Adrenal gland (tissue), 12 donors: ENCODE results near the gene UBC. TPM values are rescaled to one million over a fixed set of nuclear protein-coding genes. Genes with fewer than 3 reads are reported as not detected.
"Not testable (repeated sequence)": the region's sequence is repeated elsewhere in the genome, so short reads cannot be mapped to it uniquely, and the experiment has no call there.

ENCODE experiments used
- DNase-seq, 7 donors: peaks; one replicate each; pipeline ENCODE4 v3.0.0-alpha.2; 2019 to 2020
- H3K27ac ChIP-seq, 5 donors: fragments of 200-600 bp; sonication (generic) in 4 of 5; 1 replicate in 3 of 5; 2 replicates in 2 of 5; pipeline versions ENCODE4 v1.5.1 to v1.8.0; 2016 to 2020; ENCODE audit warnings: mild to moderate bottlenecking in 1 of 5
- H3K27me3 ChIP-seq: fragments of 200-600 bp; 2 replicates; pipeline ENCODE4 v1.8.0; 2021
- H3K36me3 ChIP-seq, 2 donors: fragments of 200-600 bp; replicated peaks in 1 of 2; 1 replicate in 1 of 2; 2 replicates in 1 of 2; pipeline versions ENCODE4 v1.5.1 to v1.8.0; 2018 to 2022
- H3K4me1 ChIP-seq, 2 donors: fragments of 200-600 bp; replicated peaks in 1 of 2; 1 replicate in 1 of 2; 2 replicates in 1 of 2; pipeline versions ENCODE4 v1.5.1 to v1.8.0; 2018 to 2021
- H3K4me3 ChIP-seq, 4 donors: fragments of 200-600 bp; sonication (generic) in 3 of 4; one replicate each; pipeline ENCODE4 v1.5.1; 2016 to 2018
- H3K9me3 ChIP-seq, 3 donors: fragments of 200-600 bp; sonication (generic) in 1 of 3; replicated peaks in 1 of 3; 1 replicate in 2 of 3; 2 replicates in 1 of 3; pipeline versions ENCODE4 v1.5.1 to v1.8.0; 2016 to 2021
- POLR2A ChIP-seq, 2 donors: fragments of 450-650 bp; IDR thresholded peaks; one replicate each; pipeline ENCODE4 v1.6.1; 2017; ENCODE audit warnings: antibody characterized with exemption in 2 of 2, mild to moderate bottlenecking in 2 of 2, moderate library complexity in 1 of 2
- WGBS, 4 donors: extraction: QIAGEN DNeasy Blood & Tissue Kit in 2 of 4; methylation state at CpG; one replicate each; pipeline versions ENCODE4 v1.1.5 to v1.1.7; 2013 to 2017; 5-methylcytosine and 5-hydroxymethylcytosine counted together
- intact Hi-C, 2 donors: fragments of 100-400 bp; cut with DNase I; formaldehyde crosslinking; loops; one replicate each; pipeline versions ENCODE4 v1.14.1 to v1.15.0; 2022 to 2023
- polyA plus RNA-seq, 3 donors: library from polyadenylated mRNA; stranded (reverse); fragments of 200-250 nt in 2 of 3; fragments of 350-450 nt in 1 of 3; fragmentation: Illumina TruSeq in 1 of 3; extraction: RNeasy Lipid Tissue Mini Kit (QIAGEN cat#74804) in 1 of 3; gene quantifications; one replicate each; pipeline ENCODE4 v1.2.3, GENCODE V29; 2013 to 2014
- total RNA-seq, 9 donors: library from RNA; depleted of rRNA in 4 of 9; stranded (reverse); fragments of >200 nt in 4 of 9; fragments of 120-200 nt in 1 of 9; fragmentation: NEBNext Ultra II Directional in 1 of 9; extraction: Animal tissue kit (Norgen Biotek cat#: 25700) in 1 of 9; gene quantifications; one replicate each; pipeline versions ENCODE4 v1.1.0 to v1.2.4, GENCODE V29; 2013 to 2023
- TF ChIP-seq, protein P1 (sequence below), 6 experiments: fragments of 450-650 bp in 4 of 6; fragments of 200-600 bp in 2 of 6; sonication (generic) in 1 of 6; IDR thresholded peaks; 1 replicate in 5 of 6; 2 replicates in 1 of 6; pipeline versions ENCODE4 v1.5.1 to v1.8.0; 2016 to 2021; ENCODE audit warnings: antibody characterized with exemption in 6 of 6, mild to moderate bottlenecking in 2 of 6, moderate library complexity in 1 of 6
- donor health status: healthy with polysubstance abuse.
- donor health status: Bipolar disorder and iron deficiency.
- donor health status: DM: yes; HTN: yes; CAD: no.
- donor health status: DM: no; HTN: no; CAD: no.
- donor health status: DM: no; HTN: no; CAD: no.
- donor health status: DM: yes; HTN: yes; CAD: no.

UBC gene
- total and polyA plus RNA-seq, 12 donors, result 797 to 1,869 (median 1,116) TPM

DNA sequence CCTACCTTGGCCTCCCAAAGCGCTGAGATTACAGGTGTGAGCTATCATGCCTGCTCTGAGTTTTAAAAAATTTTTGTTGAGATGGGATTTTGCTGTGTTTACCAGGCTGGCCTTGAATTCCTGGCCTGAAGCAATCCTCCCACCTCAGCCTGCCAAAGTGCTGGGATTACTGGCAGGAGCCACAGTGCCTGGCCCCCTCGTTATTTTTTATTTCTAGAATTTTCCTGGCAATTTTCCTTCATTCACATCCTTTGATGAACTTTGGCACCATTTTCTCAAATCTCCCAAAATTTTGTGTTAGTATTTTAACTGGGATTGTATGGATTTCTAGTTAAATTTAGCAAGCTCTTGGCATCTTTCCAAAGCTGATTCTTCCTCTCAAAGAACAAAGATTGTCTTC lies 26.2 kb downstream of the UBC start:
- intact Hi-C loops, result no loop called here
- Histone ChIP-seq H3K9me3 (no peaks in the 10 kb centered on the region), H3K4me1 (peaks cover 0 to 14% of the 10 kb centered on the region in 2 donors), H3K27ac (peak overlapping the region in 1 of 5 donors; percentile 21), H3K4me3 (no peak overlapping the region), H3K36me3 (no peaks in the 10 kb centered on the region), H3K27me3 (no peaks in the 10 kb centered on the region)
- DNase-seq, result peak in 2 of 7 donors; percentile 64 to 74
- no peak for TF ChIP-seq POLR2A (IDR thresholded peaks at IDR 0.05)
- TF ChIP-seq, protein P1, sequence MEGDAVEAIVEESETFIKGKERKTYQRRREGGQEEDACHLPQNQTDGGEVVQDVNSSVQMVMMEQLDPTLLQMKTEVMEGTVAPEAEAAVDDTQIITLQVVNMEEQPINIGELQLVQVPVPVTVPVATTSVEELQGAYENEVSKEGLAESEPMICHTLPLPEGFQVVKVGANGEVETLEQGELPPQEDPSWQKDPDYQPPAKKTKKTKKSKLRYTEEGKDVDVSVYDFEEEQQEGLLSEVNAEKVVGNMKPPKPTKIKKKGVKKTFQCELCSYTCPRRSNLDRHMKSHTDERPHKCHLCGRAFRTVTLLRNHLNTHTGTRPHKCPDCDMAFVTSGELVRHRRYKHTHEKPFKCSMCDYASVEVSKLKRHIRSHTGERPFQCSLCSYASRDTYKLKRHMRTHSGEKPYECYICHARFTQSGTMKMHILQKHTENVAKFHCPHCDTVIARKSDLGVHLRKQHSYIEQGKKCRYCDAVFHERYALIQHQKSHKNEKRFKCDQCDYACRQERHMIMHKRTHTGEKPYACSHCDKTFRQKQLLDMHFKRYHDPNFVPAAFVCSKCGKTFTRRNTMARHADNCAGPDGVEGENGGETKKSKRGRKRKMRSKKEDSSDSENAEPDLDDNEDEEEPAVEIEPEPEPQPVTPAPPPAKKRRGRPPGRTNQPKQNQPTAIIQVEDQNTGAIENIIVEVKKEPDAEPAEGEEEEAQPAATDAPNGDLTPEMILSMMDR (IDR thresholded peaks at IDR 0.05), result no peak
- WGBS, 4 donors, result 45 to 81% (median 66%) methylated on average over 2 of the region's 2 CpGs

DNA sequence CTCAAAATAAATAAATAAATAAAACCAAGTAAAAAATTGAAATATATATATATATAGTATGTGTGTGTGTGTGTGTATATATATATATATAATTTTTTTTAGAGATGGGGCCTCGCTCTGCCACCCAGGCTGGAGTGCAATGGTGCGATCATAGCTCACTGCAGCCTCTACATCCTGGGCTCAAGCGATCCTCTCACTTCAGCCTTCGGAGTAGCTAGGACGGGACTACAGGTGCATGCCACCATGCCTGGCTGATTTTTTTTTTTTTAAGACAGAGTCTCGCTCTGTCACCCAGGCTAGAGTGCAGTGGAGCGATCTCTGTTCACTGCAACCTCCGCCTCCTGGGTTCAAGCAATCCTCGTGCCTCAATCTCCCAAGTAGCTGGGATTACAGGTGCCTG lies 26.7 kb downstream of the UBC start:
- H3K27me3 ChIP-seq, H3K9me3 ChIP-seq, DNase-seq, H3K36me3 ChIP-seq, intact Hi-C loops, H3K4me3 ChIP-seq: not testable (repeated sequence)
- WGBS, 4 donors, result 90 to 98% (median 97%) methylated on average over 9 of the region's 9 CpGs
- H3K27ac ChIP-seq, result peak overlapping the region in 1 of 5 donors; percentile 21
- peaks cover 0 to 15% of the 10 kb centered on the region in 2 donors for H3K4me1 ChIP-seq

DNA sequence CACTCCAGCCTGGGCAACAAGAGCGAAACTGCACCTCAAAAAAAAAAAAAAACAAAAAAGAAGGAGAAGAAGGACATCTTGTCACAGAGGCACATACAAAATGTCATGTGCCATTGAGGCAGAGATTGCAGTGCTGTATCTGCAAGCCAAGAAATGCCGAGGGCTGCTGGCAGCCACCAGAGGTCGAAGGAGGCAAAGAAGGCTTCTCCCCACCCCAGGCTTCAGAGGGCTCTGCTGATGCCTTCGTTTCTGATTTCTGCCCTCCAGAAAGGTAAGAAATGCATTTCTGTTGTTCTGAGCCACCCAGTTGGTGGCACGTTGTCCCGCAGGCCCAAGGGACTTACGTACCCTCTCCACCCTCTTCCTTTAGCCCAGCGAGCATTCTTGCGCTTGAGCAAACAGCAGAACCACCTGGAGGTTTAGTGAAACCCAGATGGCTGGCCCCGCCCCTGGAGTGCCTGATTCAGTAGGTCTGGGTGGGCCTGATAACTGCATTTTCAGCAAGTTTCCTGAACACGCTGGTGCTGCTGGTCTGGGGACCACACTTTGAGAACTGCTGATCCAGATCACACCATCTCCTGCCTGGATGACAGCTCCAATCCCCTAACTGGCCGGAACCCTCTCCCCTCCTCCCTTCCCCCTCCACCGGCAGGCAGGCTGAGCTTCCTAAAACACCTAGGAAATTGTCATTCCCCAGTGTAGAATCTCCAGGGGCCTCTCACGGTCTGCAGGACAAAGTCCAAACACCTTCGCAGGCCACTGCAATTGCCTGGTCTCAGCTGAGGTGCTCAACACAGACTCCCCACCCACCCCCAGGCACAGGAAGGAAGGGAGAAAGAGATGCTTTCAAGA lies 29.6 kb downstream of the UBC start:
- TF ChIP-seq POLR2A (IDR thresholded peaks at IDR 0.05), result no peak
- TF ChIP-seq, protein P1 (IDR thresholded peaks at IDR 0.05), result no peak
- H3K27me3 ChIP-seq, result no peaks in the 10 kb centered on the region
- 76 to 83% (median 82%) methylated on average over 11 to 15 of the region's 15 CpGs for WGBS, 4 donors
- H3K4me3 ChIP-seq, result no peak overlapping the region
- no peaks in the 10 kb centered on the region for H3K36me3 ChIP-seq
- peaks cover 0 to 15% of the 10 kb centered on the region in 2 donors for H3K4me1 ChIP-seq
- H3K27ac ChIP-seq, result no peak overlapping the region
- DNase-seq, result no peak
- H3K9me3 ChIP-seq, result no peaks in the 10 kb centered on the region
- intact Hi-C loops, result no loop called here

DNA sequence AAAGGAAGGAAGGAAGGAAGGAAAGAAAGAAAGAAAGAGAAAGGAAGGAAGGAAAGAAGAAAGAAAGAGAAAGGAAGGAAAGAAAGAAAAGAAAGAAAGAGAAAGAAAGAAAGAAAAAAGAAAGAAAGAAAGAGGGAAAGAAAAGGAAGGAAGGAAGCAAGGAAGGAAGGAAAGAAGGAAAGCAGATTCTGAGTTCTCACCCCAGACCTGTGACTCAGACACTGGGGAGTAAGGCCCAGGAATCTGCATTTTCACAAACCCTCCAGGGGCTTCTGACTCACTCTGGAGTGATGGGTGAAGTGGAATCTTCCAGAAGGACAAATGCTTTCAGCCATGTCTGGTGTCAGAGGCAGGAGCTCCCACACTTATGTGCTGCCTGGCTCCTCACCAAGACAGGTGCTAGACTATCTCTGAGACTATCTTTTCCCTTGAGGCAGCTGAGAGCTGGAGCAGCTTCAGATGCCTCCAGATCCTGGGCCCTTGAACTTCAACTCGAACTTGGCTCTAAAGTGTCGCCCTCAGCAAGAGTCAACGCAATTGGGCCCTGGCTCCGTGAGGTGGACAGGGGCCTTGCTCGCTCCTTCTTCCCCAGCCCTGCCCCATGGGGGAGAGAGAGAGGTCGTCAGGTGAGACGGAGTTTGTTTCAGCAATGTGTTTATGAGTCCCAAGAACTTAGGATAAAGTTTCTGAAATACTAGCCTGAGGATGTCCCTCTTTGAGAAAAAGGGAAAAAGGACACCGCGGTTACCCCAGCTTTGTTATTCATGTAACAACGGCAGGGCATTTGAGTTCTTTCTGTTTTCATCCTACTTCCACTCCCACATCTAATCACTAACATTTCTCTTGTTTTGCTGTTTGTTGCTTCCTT lies 31.0 kb downstream of the UBC start:
- no peak for TF ChIP-seq POLR2A (IDR thresholded peaks at IDR 0.05)
- TF ChIP-seq, protein P1 (IDR thresholded peaks at IDR 0.05), result no peak
- intact Hi-C loops, result no loop called here
- Histone ChIP-seq H3K4me1 (peaks cover 0 to 11% of the 10 kb centered on the region in 2 donors), H3K27me3 (no peaks in the 10 kb centered on the region), H3K4me3 (no peak overlapping the region), H3K36me3 (no peaks in the 10 kb centered on the region), H3K9me3 (no peaks in the 10 kb centered on the region), H3K27ac (peak overlapping the region in 2 of 5 donors; percentile 46 to 64)
- peak in 4 of 7 donors; percentile 46 to 70 (median 61) for DNase-seq
- WGBS, 4 donors, result 67 to 68% (median 68%) methylated on average over 10 of the region's 10 CpGs
